Skin of body (tissue), 2 donors: ENCODE data around the gene AMOT. TPM values are rescaled to one million over a fixed set of nuclear protein-coding genes. Genes with fewer than 3 reads are reported as not detected.
"Not testable (repeated sequence)": the region's sequence is repeated elsewhere in the genome, so short reads cannot be mapped to it uniquely, and the experiment has no call there.

Experiments
- DNase-seq: peaks from one replicate; lab custom pipeline; 2025; lab: John Stamatoyannopoulos, UW
- total RNA-seq: library from RNA; depleted of rRNA; stranded (reverse); fragments of >200 nt; gene quantifications from one replicate; pipeline ENCODE4 v1.2.3, GENCODE V29; 2014

AMOT gene
- total RNA-seq = 18.7 TPM

GRCh38 chrX:112840382-112841113 is at the start of gene AMOT:
Gene AMOT (minus strand): TSS chrX:112840831. CDS start chrX:112823126, 17,705 bp downstream.
- DNase-seq = peak; percentile 56

GRCh38 chrX:112889400-112889799 is 48.8 kb upstream of the AMOT start:
- DNase-seq = no peak

GRCh38 chrX:112888916-112889315 is 48.3 kb upstream of the AMOT start:
- DNase-seq = no peak

GRCh38 chrX:112877771-112878173 is 37.1 kb upstream of the AMOT start:
- no peak for DNase-seq

GRCh38 chrX:112874614-112875013 is 34.0 kb upstream of the AMOT start:
- no peak for DNase-seq

GRCh38 chrX:112874175-112874574 is 33.5 kb upstream of the AMOT start:
- peak; percentile 17 for DNase-seq

GRCh38 chrX:112868586-112868985 is 28.0 kb upstream of the AMOT start:
- DNase-seq = no peak

GRCh38 chrX:112867570-112867969 is 26.9 kb upstream of the AMOT start:
- no peak for DNase-seq

- DNase-seq = peak; percentile 3
Observed at GRCh38 chrX:112866175-112866574, 25.5 kb upstream of the AMOT start.

- no peak for DNase-seq
Observed at GRCh38 chrX:112865464-112866025, 24.9 kb upstream of the AMOT start.

- no peak for DNase-seq
Observed at GRCh38 chrX:112863850-112864249, 23.2 kb upstream of the AMOT start.

- no peak for DNase-seq
Observed at GRCh38 chrX:112857478-112857878, 16.8 kb upstream of the AMOT start.

- not testable (repeated sequence) for DNase-seq
Observed at GRCh38 chrX:112854901-112855300, 14.3 kb upstream of the AMOT start.

GRCh38 chrX:112852851-112853250 is 12.2 kb upstream of the AMOT start:
- no peak for DNase-seq

- peak; percentile 16 for DNase-seq
Observed at GRCh38 chrX:112851806-112852205, 11.2 kb upstream of the AMOT start.

GRCh38 chrX:112851161-112851779 is 10.6 kb upstream of the AMOT start:
- DNase-seq = no peak

- peak; percentile 18 for DNase-seq
Observed at GRCh38 chrX:112849016-112849415, 8.4 kb upstream of the AMOT start.

GRCh38 chrX:112846782-112847181 is 6.2 kb upstream of the AMOT start:
- no peak for DNase-seq

GRCh38 chrX:112846187-112846586 is 5.6 kb upstream of the AMOT start:
- DNase-seq = peak; percentile 51

GRCh38 chrX:112844250-112844649 is 3.6 kb upstream of the AMOT start:
- DNase-seq = no peak

- peak; percentile 50 for DNase-seq
Observed at GRCh38 chrX:112841820-112842157, 1.2 kb upstream of the AMOT start.

GRCh38 chrX:112841114-112841819 is 636 bp upstream of the AMOT start:
- peak; percentile 81 for DNase-seq
